H1 (cell line): Measurements from ENCODE around the gene NRAS. TPM values are rescaled to one million over a fixed set of nuclear protein-coding genes. Genes with fewer than 3 reads are reported as not detected.

Experiments
- BCL11A ChIP-seq, 2 experiments: IDR thresholded peaks; one replicate each; pipeline ENCODE4 v1.6.1; 2011; ENCODE audit warnings: low read depth in 2 of 2, low read length in 2 of 2, mild to moderate bottlenecking in 2 of 2
- EP300 ChIP-seq, 2 experiments: IDR thresholded peaks; 1 replicate in 1 of 2; 2 replicates in 1 of 2; pipeline ENCODE4 v1.6.1; 2011 to 2012; ENCODE audit warnings: low read depth in 2 of 2, low read length in 2 of 2, mild to moderate bottlenecking in 2 of 2, borderline replicate concordance in 1 of 2, inconsistent platforms in 1 of 2, moderate library complexity in 1 of 2
- FOSL1 ChIP-seq: IDR thresholded peaks from 2 replicates; pipeline ENCODE4 v1.6.1; 2011; ENCODE audit warnings: mild to moderate bottlenecking, low read depth, low read length, moderate library complexity; ENCODE audit not compliant: insufficient read depth
- NANOG ChIP-seq: IDR thresholded peaks from 2 replicates; pipeline ENCODE4 v1.6.1; 2011; ENCODE audit warnings: low read length, low read depth, mild to moderate bottlenecking, inconsistent platforms; ENCODE audit not compliant: insufficient read depth, poor library complexity, severe bottlenecking
- RXRA ChIP-seq: IDR thresholded peaks from 2 replicates; pipeline ENCODE4 v1.6.1; 2011; ENCODE audit warnings: low read depth, mild to moderate bottlenecking, low read length, moderate library complexity; ENCODE audit not compliant: insufficient read depth
- TAF7 ChIP-seq: optimal IDR thresholded peaks from 2 replicates; pipeline ENCODE3; 2011; ENCODE audit warnings: low read depth, mild to moderate bottlenecking, inconsistent platforms, low read length, moderate library complexity, borderline replicate concordance
- TEAD4 ChIP-seq: IDR thresholded peaks from 2 replicates; pipeline ENCODE4 v1.6.1; 2012; ENCODE audit warnings: low read depth, low read length, inconsistent platforms, mixed read lengths
- polyA plus RNA-seq, 7 experiments: library from polyadenylated mRNA; depleted of rRNA in 3 of 7; stranded (reverse) in 5 of 7; unstranded in 2 of 7; fragments of >200 nt in 5 of 7; fragments of 200-250 nt in 2 of 7; gene quantifications; 1 replicate in 5 of 7; 2 replicates in 1 of 7; 4 replicates in 1 of 7; pipeline versions ENCODE4 v1.2.1 to v1.2.3, GENCODE V29; 2011 to 2013; ENCODE audit warnings: missing spikeins in 2 of 7, mixed read lengths in 2 of 7
- total RNA-seq: library from RNA; stranded (reverse); fragmentation: NEBNext Ultra II Directional; extraction: Animal tissue kit (Norgen Biotek cat#: 25700); gene quantifications from 2 replicates; pipeline ENCODE4 v1.2.1, GENCODE V29; 2021

Gene NRAS
- total and polyA plus RNA-seq, 2 of the 8 experiments (the other 6 are each of a cell fraction or from before 2014, with no cell fraction given), result 24.5 to 65.1 TPM

DNA sequence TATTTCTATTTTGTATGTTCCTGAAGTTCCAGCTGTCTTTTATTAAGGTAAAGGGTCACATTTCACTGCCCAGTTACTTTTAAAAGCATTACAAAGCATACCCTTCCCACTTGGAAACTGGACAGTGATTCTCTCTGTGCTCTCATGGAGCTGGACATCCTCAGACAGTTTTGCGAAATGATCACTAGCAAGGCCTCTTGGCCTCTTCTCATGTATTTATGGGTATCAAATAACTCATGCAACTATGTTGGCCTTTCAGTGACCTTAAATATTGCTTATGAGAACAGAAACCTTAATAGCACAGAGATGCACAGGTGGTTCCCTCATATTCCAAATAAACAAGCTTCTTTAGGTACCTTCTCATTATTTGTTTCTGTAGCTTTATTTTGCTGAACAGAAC, 13.3 kb downstream of the NRAS start (continued):
- TF ChIP-seq EP300 (IDR thresholded peaks at IDR 0.05; ENCODE audit: borderline replicate concordance in 1 of 2, low read depth in 2 of 2, low read length in 2 of 2) (no peak), NANOG (no peak), RXRA (no peak), BCL11A (IDR thresholded peaks at IDR 0.05; ENCODE audit: low read depth in 2 of 2, low read length in 2 of 2) (no peak), FOSL1 (no peak), TEAD4 (no peak), TAF7 (no peak)
- TF ChIP-seq, all 59 proteins: peak for 0
